GM12878 (cell line): ENCODE results near the gene RAD51AP1. TPM values are rescaled to one million over a fixed set of nuclear protein-coding genes. Genes with fewer than 3 reads are reported as not detected.

Experiments
- ATF7 ChIP-seq: fragments of 450-650 bp; IDR thresholded peaks from 2 replicates; pipeline ENCODE4 v1.6.1; 2016; ENCODE audit warnings: low read depth, mild to moderate bottlenecking
- CEBPB ChIP-seq, 2 experiments: fragments of 150-350 bp in 1 of 2; IDR thresholded peaks; 2 replicates each; pipeline ENCODE4 v1.6.1; 2012 to 2014; ENCODE audit warnings: low read depth in 2 of 2, low read length in 2 of 2, borderline replicate concordance in 1 of 2, inconsistent platforms in 1 of 2
- EP300 ChIP-seq, 2 experiments: fragments of 150-350 bp in 1 of 2; IDR thresholded peaks; 2 replicates each; pipeline ENCODE4 v1.6.1; 2011 to 2012; ENCODE audit warnings: low read depth in 2 of 2, low read length in 2 of 2, borderline replicate concordance in 1 of 2, improper control_type of control experiment in 1 of 2, inconsistent platforms in 1 of 2; ENCODE audit not compliant: control insufficient read depth in 1 of 2
- EZH2 ChIP-seq: IDR thresholded peaks from 2 replicates; pipeline ENCODE4 v1.6.1; 2012; ENCODE audit warnings: low read depth, mild to moderate bottlenecking, control low read depth, inconsistent platforms, low read length, borderline replicate concordance; ENCODE audit not compliant: control insufficient read depth
- FOXM1 ChIP-seq: IDR thresholded peaks from 2 replicates; pipeline ENCODE4 v1.6.1; 2012; ENCODE audit warnings: low read depth, mild to moderate bottlenecking, inconsistent platforms, low read length, moderate library complexity
- IKZF2 ChIP-seq, 2 experiments: fragments of 450-650 bp; IDR thresholded peaks; 2 replicates each; pipeline ENCODE4 v1.6.1; 2017; ENCODE audit warnings: mild to moderate bottlenecking in 2 of 2, moderate library complexity in 2 of 2
- MYB ChIP-seq: fragments of 150-350 bp; IDR thresholded peaks from 2 replicates; pipeline ENCODE4 v1.6.1; 2014; ENCODE audit warnings: mild to moderate bottlenecking, low read depth, low read length, borderline replicate concordance
- NFYB ChIP-seq: IDR thresholded peaks from 2 replicates; pipeline ENCODE4 v1.6.1; 2011; ENCODE audit warnings: low read depth, mild to moderate bottlenecking, low read length, improper control_type of control experiment, moderate library complexity; ENCODE audit not compliant: insufficient read depth
- POLR2A ChIP-seq: IDR thresholded peaks from 2 replicates; pipeline ENCODE4 v1.6.1; 2011; ENCODE audit warnings: low read depth, mild to moderate bottlenecking, low read length
- TCF3 ChIP-seq: IDR thresholded peaks from 2 replicates; pipeline ENCODE4 v1.6.1; 2012; ENCODE audit warnings: low read depth, mild to moderate bottlenecking, low read length, borderline replicate concordance; ENCODE audit not compliant: insufficient read depth
- YBX1 ChIP-seq: fragments of 450-650 bp; IDR thresholded peaks from 2 replicates; pipeline ENCODE4 v1.6.1; 2016; ENCODE audit warnings: antibody characterized with exemption
- ZBED1 ChIP-seq: IDR thresholded peaks from 2 replicates; pipeline ENCODE4 v1.6.1; 2016; ENCODE audit warnings: borderline replicate concordance
- ZBTB33 ChIP-seq: fragments of 450-650 bp; IDR thresholded peaks from 2 replicates; pipeline ENCODE4 v1.6.1; 2017; ENCODE audit warnings: mild to moderate bottlenecking
- ZBTB40 ChIP-seq: fragments of 450-650 bp; IDR thresholded peaks from 2 replicates; pipeline ENCODE4 v1.6.1; 2016; ENCODE audit warnings: mild to moderate bottlenecking, moderate library complexity, borderline replicate concordance
- ZNF687 ChIP-seq: fragments of 450-650 bp; IDR thresholded peaks from 2 replicates; pipeline ENCODE4 v1.6.1; 2017; ENCODE audit warnings: mild to moderate bottlenecking, moderate library complexity
- polyA plus RNA-seq, 11 experiments: library from polyadenylated mRNA; depleted of rRNA in 4 of 11; unstranded in 6 of 11; stranded (reverse) in 5 of 11; fragments of >200 nt; fragmentation: Nextera tagmentation in 4 of 11; fragmentation: Illumina TruSeq in 1 of 11; extraction: Ambion mirVana in 4 of 11; extraction: Trizol in 1 of 11; gene quantifications; 1 replicate in 1 of 11; 2 replicates in 10 of 11; pipeline versions ENCODE4 v1.2.1 to v1.2.3, GENCODE V29; 2011 to 2016; ENCODE audit warnings: inconsistent platforms in 2 of 11, missing spikeins in 2 of 11, low read depth in 1 of 11
- total RNA-seq, 4 experiments: library from RNA; depleted of rRNA in 3 of 4; stranded (reverse); fragments of >200 nt in 3 of 4; fragmentation: Illumina TruSeq in 1 of 4; extraction: Trizol in 1 of 4; gene quantifications; 2 replicates each; pipeline versions ENCODE4 v1.2.1 to v1.2.3, GENCODE V29; 2013 to 2021

The RAD51AP1 gene
- total and polyA plus RNA-seq, 10 of the 15 experiments (the other 5 are each of a cell fraction or from before 2014, with no cell fraction given), result 22.3 to 86.0 (median 50.9) TPM

- TF ChIP-seq CEBPB (IDR thresholded peaks at IDR 0.05; ENCODE audit: borderline replicate concordance in 1 of 2, low read depth in 2 of 2, low read length in 2 of 2) (0 out of 4 replicates have a peak, but pooled peaks of 1 of the 2 experiments have one; percentile 10), EP300 (IDR thresholded peaks at IDR 0.05; ENCODE audit: borderline replicate concordance in 1 of 2, control insufficient read depth in 1 of 2, low read depth in 2 of 2, low read length in 2 of 2) (no peak), TCF3 (no peak), ZBTB40 (no peak), ZBED1 (no peak), YBX1 (no peak), FOXM1 (no peak), ZNF687 (peak; percentile 48; the same call in 1 of the 2 replicates), ATF7 (peak; percentile 65), NFYB (no peak), EZH2 (no peak), ZBTB33 (no peak), POLR2A (peak; percentile 83), IKZF2 (IDR thresholded peaks at IDR 0.05) (0 out of 4 replicates have a peak, but pooled peaks have one; percentile 34 to 48), MYB (no peak)
Observed at GRCh38 chr12:4604684-4605193, 66.0 kb downstream of the RAD51AP1 start (continued).
